GM12873 (cell line): ENCODE results near the gene PACSIN3.

Experiments used
- TF ChIP-seq, protein P1 (sequence below): IDR thresholded peaks from 2 replicates; pipeline ENCODE4 v1.5.1; 2012; ENCODE audit warnings: low read depth, mild to moderate bottlenecking, moderate library complexity, low read length, control low read depth; ENCODE audit not compliant: insufficient read depth; ENCODE audit errors: missing control alignments

The PACSIN3 gene

DNA sequence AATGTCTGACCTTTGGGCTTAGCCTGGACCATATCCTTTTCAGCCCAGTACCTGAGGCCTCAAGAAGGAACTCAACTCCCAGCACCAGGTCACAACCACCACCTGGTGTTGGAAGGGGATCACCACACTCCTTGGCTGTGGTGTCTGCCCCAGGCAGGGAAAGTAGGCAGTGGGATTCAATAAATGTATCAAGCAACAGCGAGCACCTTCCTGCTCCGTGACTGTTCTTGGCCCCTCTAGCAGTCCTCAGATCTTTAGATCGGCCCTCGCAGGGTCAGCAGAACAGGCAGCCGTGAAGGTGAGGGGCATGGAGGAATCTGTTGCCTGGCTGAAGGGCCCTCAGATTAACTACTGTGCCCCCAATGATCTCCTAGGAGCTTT lies 25.5 kb downstream of the PACSIN3 start:
- TF ChIP-seq, protein P1, sequence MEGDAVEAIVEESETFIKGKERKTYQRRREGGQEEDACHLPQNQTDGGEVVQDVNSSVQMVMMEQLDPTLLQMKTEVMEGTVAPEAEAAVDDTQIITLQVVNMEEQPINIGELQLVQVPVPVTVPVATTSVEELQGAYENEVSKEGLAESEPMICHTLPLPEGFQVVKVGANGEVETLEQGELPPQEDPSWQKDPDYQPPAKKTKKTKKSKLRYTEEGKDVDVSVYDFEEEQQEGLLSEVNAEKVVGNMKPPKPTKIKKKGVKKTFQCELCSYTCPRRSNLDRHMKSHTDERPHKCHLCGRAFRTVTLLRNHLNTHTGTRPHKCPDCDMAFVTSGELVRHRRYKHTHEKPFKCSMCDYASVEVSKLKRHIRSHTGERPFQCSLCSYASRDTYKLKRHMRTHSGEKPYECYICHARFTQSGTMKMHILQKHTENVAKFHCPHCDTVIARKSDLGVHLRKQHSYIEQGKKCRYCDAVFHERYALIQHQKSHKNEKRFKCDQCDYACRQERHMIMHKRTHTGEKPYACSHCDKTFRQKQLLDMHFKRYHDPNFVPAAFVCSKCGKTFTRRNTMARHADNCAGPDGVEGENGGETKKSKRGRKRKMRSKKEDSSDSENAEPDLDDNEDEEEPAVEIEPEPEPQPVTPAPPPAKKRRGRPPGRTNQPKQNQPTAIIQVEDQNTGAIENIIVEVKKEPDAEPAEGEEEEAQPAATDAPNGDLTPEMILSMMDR: no peak

GRCh38 chr11:47158242-47158641 lies 28.0 kb downstream of the PACSIN3 start:
- TF ChIP-seq, protein P1: no peak

GRCh38 chr11:47157805-47158204 lies 28.4 kb downstream of the PACSIN3 start:
- TF ChIP-seq, protein P1: no peak

DNA sequence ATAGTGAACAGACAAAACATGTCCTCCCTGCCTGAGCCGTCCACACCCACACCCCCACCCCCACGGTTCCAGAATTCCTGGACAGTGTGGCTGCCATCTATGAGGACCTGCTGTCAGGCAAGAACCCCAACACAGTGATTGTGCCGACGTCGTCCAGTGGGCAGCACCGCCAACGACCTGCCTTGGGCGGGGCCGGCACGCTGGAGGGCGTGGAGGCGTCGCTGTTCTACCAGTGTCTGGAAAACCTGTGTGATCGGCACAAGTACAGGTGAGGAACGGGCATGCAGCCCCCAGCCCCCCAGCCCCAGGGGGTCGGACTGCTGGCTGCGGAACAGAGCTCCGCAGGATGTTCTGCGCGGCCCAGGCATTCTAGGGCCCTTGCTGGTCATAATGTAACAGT lies 29.3 kb downstream of the PACSIN3 start:
- TF ChIP-seq, protein P1: no peak

- TF ChIP-seq, protein P1: no peak
These were observed 29.9 kb downstream of the PACSIN3 start for GRCh38 chr11:47156333-47156732.

DNA sequence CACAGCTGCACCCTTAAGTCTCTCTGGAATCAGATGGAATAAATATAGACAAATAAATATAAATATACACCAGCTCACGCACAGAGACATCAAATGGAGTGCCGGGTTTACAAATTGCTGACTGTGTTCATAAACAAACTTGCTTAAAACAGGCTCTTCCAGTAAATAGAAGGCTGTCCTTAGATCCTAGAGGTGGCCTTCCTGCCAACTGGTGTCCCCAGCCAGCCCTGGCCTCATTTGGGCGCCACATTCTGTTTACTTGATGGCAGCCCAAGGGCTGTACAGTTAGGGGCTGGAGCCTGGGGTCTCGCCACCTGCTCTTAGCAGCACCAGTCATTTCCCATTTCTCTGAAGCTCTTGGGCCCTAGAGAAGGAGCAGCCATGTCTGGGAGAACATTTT lies 30.4 kb downstream of the PACSIN3 start:
- TF ChIP-seq, protein P1: no peak

- TF ChIP-seq, protein P1: no peak
These were observed 31.3 kb downstream of the PACSIN3 start for GRCh38 chr11:47154616-47155570.
